Measurements from ENCODE around the gene APC2.
"Not testable (repeated sequence)": the region's sequence is repeated elsewhere in the genome, so short reads cannot be mapped to it uniquely, and the experiment has no call there.

The APC2 gene

GRCh38 chr19:1467215-1467489 lies 17.2 kb downstream of the APC2 start:
- DNase-seq = no peak

DNA sequence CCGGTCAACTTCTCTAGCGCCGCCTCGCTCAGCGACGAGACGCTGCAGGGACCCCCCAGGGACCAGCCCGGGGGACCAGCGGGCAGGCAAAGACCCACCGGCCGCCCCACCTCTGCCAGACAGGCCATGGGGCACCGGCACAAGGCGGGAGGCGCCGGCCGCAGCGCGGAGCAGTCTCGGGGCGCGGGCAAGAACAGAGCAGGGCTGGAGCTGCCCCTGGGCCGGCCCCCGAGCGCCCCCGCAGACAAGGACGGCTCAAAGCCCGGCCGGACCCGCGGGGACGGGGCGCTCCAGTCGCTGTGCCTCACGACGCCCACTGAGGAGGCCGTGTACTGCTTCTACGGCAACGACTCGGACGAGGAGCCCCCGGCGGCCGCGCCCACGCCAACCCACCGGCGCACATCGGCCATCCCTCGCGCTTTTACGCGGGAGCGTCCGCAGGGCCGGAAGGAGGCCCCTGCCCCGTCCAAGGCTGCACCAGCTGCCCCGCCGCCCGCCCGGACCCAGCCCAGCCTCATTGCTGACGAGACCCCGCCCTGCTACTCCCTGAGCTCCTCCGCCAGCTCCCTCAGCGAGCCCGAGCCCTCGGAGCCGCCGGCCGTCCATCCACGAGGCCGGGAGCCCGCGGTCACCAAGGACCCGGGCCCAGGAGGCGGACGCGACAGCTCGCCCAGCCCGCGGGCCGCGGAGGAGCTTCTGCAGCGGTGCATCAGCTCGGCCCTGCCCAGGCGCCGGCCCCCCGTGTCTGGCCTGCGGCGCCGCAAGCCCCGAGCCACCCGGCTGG lies 17.8 kb downstream of the APC2 start:
- DNase-seq = no peak

GRCh38 chr19:1468274-1468820 lies 18.4 kb downstream of the APC2 start:
- DNase-seq = no peak

- DNase-seq = no peak
Observed at GRCh38 chr19:1468821-1469254, 18.9 kb downstream of the APC2 start.

- no peak for DNase-seq
Observed at GRCh38 chr19:1469255-1470054, 19.5 kb downstream of the APC2 start.

DNA sequence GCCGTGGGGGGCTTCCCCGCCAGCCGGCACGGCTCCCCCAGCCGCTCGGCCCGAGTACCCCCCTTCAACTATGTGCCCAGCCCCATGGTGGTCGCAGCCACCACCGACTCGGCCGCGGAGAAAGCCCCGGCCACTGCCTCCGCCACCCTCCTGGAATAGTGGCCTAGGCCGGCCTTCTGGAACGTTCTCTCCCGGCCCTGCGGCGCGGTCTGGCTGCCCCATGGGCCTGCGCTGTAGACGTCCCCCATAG lies 20.1 kb downstream of the APC2 start:
- no peak for DNase-seq

- no peak for DNase-seq
Observed at GRCh38 chr19:1470305-1471009, 20.5 kb downstream of the APC2 start.

DNA sequence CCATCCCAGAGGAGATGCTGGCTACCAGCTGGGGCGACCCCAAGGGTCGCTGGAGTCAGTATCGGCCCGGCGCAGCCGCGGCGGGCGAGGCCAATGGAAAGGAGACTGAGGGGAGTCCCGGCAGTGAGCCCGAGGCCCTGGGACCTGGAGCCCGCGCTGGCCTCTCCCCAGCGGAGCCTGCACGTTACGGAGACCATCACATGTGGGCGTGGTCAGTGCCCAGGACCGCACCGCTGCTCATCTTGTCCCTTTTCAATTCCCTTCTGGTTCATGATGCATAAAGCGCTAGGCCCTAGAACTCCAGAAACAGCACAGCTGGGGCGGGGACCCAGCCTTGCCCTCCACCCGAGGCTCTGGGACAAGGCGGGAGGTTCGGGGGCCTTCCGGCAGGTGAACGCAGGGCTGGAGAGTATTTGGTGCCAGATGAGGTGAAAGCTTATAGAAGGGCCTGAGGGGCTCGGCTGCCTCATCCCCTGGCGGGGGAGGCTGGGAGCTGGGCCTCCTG lies 21.1 kb downstream of the APC2 start:
- no peak for DNase-seq

- DNase-seq = no peak
Observed at GRCh38 chr19:1471515-1472160, 21.7 kb downstream of the APC2 start.

DNA sequence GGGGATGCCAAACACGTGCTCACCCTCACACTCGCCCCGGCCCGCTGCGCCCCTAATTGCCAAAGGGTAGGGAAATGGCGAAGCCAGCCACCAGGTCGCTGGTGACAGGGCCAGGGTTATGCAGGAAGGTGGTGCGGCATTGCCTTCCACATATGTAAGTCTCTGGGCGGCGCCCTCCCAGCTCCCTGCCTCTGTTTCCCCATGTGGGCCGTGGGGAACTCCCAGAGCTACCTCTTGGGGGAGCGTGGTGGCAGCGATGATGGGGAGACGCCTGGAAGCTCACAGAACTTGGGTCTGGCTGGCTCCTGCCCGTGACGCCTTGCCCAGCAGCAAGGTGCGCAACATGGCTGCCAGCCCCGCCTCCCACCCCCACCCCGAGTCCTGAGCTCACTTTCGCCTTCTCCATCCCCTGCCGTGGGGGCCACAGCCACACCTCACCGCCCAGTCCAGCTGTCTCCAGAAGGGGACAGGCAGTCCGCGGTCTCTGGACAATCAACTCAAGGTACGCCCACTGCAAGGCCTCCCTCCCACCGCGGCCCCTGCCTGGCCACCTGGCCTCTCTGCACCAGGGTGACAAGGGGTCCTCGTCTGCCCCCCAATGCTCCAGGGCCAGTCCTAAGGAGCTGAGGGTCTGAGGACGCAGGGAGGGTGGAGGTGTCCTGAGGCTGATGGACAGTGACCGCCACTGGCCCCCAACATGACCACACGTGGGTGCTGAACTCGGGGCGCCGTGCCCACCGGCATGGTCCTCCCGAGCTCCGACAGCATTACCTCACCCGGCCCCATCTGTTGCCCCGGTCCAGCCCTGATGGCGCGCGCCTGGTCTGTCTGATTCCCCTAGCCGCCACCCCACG lies 22.5 kb downstream of the APC2 start:
- no peak for DNase-seq

DNA sequence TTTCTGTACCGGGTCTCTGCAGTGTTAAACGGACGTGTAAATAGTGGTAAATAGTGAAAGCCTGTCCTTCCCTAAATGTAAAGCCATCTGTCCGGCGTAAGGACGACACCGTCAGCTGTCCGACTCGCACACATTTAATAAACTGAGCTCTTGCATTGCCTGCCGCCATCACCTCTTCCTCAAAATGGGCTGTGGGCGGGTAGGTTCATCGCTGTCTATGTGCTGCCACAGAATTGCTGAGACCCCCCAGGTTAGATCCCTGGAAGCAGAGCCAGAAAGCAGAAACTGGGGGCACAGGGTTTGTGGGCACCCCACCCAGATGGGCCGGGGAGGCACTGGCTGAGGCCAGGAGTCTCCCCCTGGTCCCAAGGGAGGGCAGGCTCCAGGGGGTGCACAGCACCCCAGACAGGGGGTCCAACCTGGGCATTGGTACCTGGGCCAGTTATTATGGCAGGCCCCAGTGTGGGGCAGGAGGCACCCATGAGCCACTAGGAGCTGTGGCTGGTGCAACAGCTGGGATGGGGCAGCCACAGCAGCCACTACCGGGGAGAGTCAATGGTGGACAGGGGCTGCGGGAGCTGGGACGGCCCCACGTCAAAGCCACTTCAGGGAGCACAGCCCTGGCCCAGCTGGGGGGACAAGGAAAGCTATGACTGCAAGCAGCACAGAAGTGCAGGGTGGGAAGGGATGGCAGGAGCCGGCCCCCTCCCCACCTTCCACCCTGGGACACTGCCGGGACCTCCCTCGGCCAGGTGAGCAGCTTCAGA lies 23.3 kb downstream of the APC2 start:
- no peak for DNase-seq

GRCh38 chr19:1474011-1474764 lies 24.3 kb downstream of the APC2 start:
- no peak for DNase-seq

- no peak for DNase-seq
Observed at GRCh38 chr19:1474765-1475351, 24.9 kb downstream of the APC2 start.

DNA sequence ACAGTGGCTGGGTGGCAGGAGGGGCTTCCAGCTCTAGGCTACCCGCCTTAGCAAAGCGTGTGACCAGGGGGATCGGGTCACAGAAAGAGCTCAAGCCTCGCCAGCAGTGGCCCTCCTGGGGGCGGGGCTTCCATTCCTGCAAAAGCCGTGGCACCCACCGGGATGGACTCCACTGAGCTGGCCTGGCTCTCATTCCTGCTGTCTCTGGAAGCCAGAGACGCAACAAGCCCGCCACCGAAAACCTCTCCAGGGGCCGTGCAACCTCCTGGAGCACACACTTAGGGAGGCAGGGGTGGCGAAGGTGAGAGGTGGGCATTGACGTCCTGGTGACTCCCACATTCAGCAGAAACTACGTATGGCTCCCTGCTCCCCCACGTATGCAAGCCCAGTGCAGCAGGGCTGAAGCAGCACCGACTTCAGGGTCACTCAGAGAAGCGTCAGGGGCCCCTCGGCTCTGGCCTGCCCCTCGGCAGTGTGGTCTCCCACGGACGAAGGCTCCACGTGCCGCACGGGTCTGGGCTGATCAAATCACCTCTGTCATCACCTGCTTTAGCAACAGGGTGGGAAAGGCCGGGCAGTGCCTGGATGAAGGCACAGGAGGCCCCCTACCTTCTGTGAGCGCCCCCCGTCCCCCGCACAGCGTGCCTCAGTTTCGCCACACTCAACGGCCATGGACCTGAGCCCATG lies 26.0 kb downstream of the APC2 start:
- DNase-seq = no peak

- DNase-seq = not testable (repeated sequence)
Observed at GRCh38 chr19:1477056-1477455, 27.1 kb downstream of the APC2 start.

- peak; percentile 54 for DNase-seq
Observed at GRCh38 chr19:1478934-1479707, 29.2 kb downstream of the APC2 start, which contains the start of gene C19orf25. Gene C19orf25 (minus strand): TSS chr19:1479215. CDS start chr19:1478903, 312 bp downstream.

DNA sequence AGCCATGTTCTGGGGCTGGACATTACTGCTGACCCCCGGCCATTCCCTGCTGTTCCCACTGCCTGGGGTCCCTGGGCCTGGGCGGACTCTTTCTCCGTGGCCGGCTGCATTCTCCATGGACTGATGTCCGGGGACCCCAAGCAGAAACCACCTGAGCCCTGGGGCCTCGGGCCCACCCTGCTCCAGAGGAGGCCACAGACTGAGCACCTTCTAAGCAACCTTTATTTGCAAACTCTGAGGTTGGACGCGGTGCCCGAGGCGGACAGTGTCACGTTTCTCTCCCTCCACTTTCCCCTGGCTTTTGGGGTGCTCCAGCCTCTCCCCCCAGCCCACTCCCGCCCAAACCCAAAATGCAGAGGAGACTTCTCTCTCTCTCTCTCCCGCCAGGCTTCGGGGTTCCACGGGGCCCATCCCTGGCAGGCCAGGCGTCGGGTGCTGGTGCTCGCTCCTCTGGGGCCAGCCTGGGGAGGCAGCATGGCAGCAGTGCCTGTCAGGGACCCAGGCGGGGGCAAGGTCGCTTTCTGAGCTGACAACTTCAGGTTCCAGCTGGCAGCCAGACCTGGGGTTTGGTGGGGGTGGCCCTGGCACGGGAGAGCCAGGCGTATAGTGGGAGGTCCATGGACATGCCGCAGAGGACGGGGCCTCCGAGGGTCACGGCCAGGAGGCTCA lies 31.4 kb downstream of the APC2 start:
- no peak for DNase-seq

GRCh38 chr19:1481893-1482360 lies 32.0 kb downstream of the APC2 start:
- no peak for DNase-seq
